ENCODE results near the gene MMP17.
"Not testable (repeated sequence)": the region's sequence is repeated elsewhere in the genome, so short reads cannot be mapped to it uniquely, and the experiment has no call there.

Gene MMP17

GRCh38 chr12:131801254-131801866 is 26.8 kb upstream of the MMP17 start:
- H3K27ac ChIP-seq: no peak overlapping the region
- TF ChIP-seq, protein P1, sequence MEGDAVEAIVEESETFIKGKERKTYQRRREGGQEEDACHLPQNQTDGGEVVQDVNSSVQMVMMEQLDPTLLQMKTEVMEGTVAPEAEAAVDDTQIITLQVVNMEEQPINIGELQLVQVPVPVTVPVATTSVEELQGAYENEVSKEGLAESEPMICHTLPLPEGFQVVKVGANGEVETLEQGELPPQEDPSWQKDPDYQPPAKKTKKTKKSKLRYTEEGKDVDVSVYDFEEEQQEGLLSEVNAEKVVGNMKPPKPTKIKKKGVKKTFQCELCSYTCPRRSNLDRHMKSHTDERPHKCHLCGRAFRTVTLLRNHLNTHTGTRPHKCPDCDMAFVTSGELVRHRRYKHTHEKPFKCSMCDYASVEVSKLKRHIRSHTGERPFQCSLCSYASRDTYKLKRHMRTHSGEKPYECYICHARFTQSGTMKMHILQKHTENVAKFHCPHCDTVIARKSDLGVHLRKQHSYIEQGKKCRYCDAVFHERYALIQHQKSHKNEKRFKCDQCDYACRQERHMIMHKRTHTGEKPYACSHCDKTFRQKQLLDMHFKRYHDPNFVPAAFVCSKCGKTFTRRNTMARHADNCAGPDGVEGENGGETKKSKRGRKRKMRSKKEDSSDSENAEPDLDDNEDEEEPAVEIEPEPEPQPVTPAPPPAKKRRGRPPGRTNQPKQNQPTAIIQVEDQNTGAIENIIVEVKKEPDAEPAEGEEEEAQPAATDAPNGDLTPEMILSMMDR (conservative IDR thresholded peaks at IDR 0.05): no peak

DNA sequence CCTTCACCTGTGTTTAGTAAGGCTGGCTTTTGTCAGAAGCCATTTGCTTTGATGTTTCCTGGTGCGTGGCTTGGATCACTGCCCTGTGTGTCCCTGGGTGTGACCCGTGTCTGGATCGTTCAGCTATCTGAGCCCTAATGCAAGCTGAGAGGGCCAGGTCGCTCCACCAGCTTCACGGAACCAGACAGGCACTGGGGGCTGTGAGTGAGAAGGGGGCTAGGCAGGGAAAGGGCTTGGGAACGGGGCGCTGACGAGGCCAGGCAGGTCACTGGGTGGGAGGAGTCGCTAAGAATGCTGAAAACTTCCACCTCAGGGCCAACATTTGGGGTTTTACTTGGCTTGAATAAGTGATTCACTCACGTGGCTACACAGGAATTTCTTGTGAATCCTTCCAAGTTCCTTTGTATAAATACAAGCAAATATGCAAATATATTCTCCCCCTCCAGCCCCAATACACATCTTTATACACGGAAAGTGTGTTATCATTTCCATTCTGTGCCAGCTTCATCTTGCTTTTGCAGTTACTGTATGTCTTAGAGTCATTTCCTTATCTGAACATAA is 24.2 kb upstream of the MMP17 start:
- H3K27ac ChIP-seq: peak overlapping the region; percentile 74
- TF ChIP-seq, protein P1 (conservative IDR thresholded peaks at IDR 0.05): no peak

- no peak overlapping the region for H3K27ac ChIP-seq
- TF ChIP-seq, protein P1 (conservative IDR thresholded peaks at IDR 0.05): no peak
Observed at GRCh38 chr12:131805421-131805820, 22.8 kb upstream of the MMP17 start.

GRCh38 chr12:131806674-131807073 is 21.5 kb upstream of the MMP17 start:
- TF ChIP-seq, protein P1 (conservative IDR thresholded peaks at IDR 0.05): no peak
- no peak overlapping the region for H3K27ac ChIP-seq

DNA sequence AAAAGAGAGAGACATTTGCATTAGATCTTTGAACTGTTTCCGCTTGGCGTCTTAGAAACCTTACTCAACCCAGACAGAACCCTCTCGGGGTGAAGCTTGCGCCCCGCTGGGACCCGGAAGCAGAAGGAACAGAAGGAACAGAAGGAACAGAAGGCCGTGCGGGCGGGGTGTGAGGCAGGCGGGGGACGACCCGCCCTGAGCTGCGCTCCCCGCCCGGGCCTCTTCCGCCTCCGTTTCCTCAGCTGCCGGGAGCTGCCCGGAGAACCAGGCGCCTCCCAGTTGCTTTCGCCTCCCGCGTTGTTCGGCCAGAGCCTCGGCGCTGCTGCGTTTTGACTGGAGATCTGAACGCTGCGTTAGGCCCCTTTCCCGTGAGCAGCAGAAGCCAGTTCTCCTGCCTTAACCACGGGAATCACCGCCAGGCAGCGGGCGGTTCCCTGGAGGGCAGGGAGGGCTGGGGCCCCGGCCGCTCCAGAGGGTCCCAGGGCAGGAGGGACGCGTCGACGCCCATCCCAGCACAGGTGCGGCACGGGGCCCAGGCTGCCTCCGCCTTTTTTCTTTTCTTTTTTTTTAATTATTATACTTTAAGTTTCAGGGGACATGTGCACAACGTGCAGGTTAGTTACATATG is 19.3 kb upstream of the MMP17 start:
- TF ChIP-seq, protein P1 (conservative IDR thresholded peaks at IDR 0.05): no peak
- H3K27ac ChIP-seq: peak overlapping the region; percentile 59

GRCh38 chr12:131809476-131810254 is 18.5 kb upstream of the MMP17 start:
- not testable (repeated sequence) for H3K27ac ChIP-seq

- TF ChIP-seq, protein P1 (conservative IDR thresholded peaks at IDR 0.05): no peak
- no peak overlapping the region for H3K27ac ChIP-seq
Observed at GRCh38 chr12:131810726-131811125, 17.5 kb upstream of the MMP17 start.
